WTC11 (cell line): Measurements from ENCODE around the gene HBE1. TPM values are rescaled to one million over a fixed set of nuclear protein-coding genes. Genes with fewer than 3 reads are reported as not detected.

Experiments
- ATAC-seq: fragments of 200-7000 bp; cut with Tn5 transposase; 2 replicates; pipeline ENCODE4 v1.10.0; 2021; ENCODE audit warnings: mild to moderate bottlenecking, moderate library complexity
- CTCF ChIA-PET: fragments of 300-600 bp; sonication (Branson Sonifier 250); formaldehyde crosslinking; loops from one replicate; lab custom pipeline; 2021; ENCODE audit warnings: antibody characterized with exemption; lab: Charles Lee
- POLR2A ChIA-PET: fragments of 350-600 bp; sonication (Branson Sonifier 250); formaldehyde crosslinking; loops from one replicate; lab custom pipeline; 2021; ENCODE audit warnings: antibody characterized with exemption; lab: Charles Lee
- DNase-seq: peaks from one replicate; pipeline ENCODE4 v3.0.0; 2021; ENCODE audit warnings: low spot score
- H3K27ac Mint-ChIP-seq: 2 replicates; pipeline ENCODE4 v1.8.0; 2021; ENCODE audit warnings: mixed read lengths
- H3K27me3 Mint-ChIP-seq: 2 replicates; pipeline ENCODE4 v1.8.0; 2021; ENCODE audit warnings: low read depth, mild to moderate bottlenecking, moderate library complexity, mixed read lengths
- H3K36me3 Mint-ChIP-seq: 2 replicates; pipeline ENCODE4 v1.8.0; 2021; ENCODE audit warnings: mixed read lengths
- H3K4me1 Mint-ChIP-seq: 2 replicates; pipeline ENCODE4 v1.8.0; 2022; ENCODE audit warnings: mixed read lengths
- H3K4me3 Mint-ChIP-seq: 2 replicates; pipeline ENCODE4 v1.8.0; 2021; ENCODE audit warnings: mild to moderate bottlenecking, moderate library complexity, mixed read lengths
- H3K9me3 Mint-ChIP-seq: 2 replicates; pipeline ENCODE4 v1.8.0; 2021; ENCODE audit warnings: mixed read lengths
- ELF4 ChIP-seq: sonication (generic); formaldehyde crosslinking; IDR thresholded peaks from 2 replicates; pipeline ENCODE4 v1.8.1; 2022; ENCODE audit warnings: low read depth, mild to moderate bottlenecking, moderate library complexity, missing genetic modification reagents
- GABPB1 ChIP-seq: sonication (generic); formaldehyde crosslinking; IDR thresholded peaks from 2 replicates; pipeline ENCODE4 v1.8.1; 2023; ENCODE audit warnings: mild to moderate bottlenecking, missing genetic modification reagents
- GRHL2 ChIP-seq: fragments of 250-450 bp; sonication (Bioruptor Pico); IDR thresholded peaks from 2 replicates; pipeline ENCODE4 v1.8.0; 2022; ENCODE audit warnings: mild to moderate bottlenecking, moderate library complexity; ENCODE audit not compliant: insufficient replicate concordance, severe bottlenecking
- JAZF1 ChIP-seq: fragments of 250-450 bp; sonication (Bioruptor Pico); IDR thresholded peaks from 2 replicates; pipeline ENCODE4 v1.9.0; 2021; ENCODE audit warnings: moderate library complexity, mild to moderate bottlenecking, inconsistent platforms
- MXD4 ChIP-seq: fragments of 250-450 bp; sonication (Bioruptor Pico); IDR thresholded peaks from 2 replicates; pipeline ENCODE4 v1.8.0; 2021; ENCODE audit warnings: mild to moderate bottlenecking, moderate library complexity, borderline replicate concordance
- MYBL2 ChIP-seq: sonication (generic); formaldehyde crosslinking; IDR thresholded peaks from 2 replicates; pipeline ENCODE4 v1.8.1; 2023; ENCODE audit warnings: mild to moderate bottlenecking, moderate library complexity, missing genetic modification reagents
- NFE2L1 ChIP-seq: sonication (generic); formaldehyde crosslinking; IDR thresholded peaks from 2 replicates; pipeline ENCODE4 v1.8.1; 2023; ENCODE audit warnings: missing genetic modification reagents
- NR3C1 ChIP-seq: sonication (generic); formaldehyde crosslinking; conservative IDR thresholded peaks from 2 replicates; pipeline ENCODE4 v1.8.1; 2023; ENCODE audit warnings: low read depth, mild to moderate bottlenecking, missing genetic modification reagents
- SMAD4 ChIP-seq: sonication (generic); formaldehyde crosslinking; IDR thresholded peaks from 2 replicates; pipeline ENCODE4 v1.8.0; 2022; ENCODE audit warnings: mild to moderate bottlenecking, missing genetic modification reagents
- TEAD1 ChIP-seq: sonication (generic); formaldehyde crosslinking; IDR thresholded peaks from 2 replicates; pipeline ENCODE4 v1.8.0; 2022; ENCODE audit warnings: mild to moderate bottlenecking, missing genetic modification reagents
- ZNF416 ChIP-seq: fragments of 250-450 bp; sonication (Bioruptor Pico); IDR thresholded peaks from 2 replicates; pipeline ENCODE4 v1.9.0; 2021; ENCODE audit warnings: mild to moderate bottlenecking, inconsistent platforms
- total RNA-seq: library from RNA; stranded (reverse); gene quantifications from 3 replicates; pipeline ENCODE4 v1.2.3, GENCODE V29; 2021
- TF ChIP-seq, protein P1 (sequence below): sonication (generic); formaldehyde crosslinking; IDR thresholded peaks from 2 replicates; pipeline ENCODE4 v1.8.0; 2022; ENCODE audit warnings: missing genetic modification reagents
- TF ChIP-seq, protein P2 (sequence below): sonication (generic); formaldehyde crosslinking; IDR thresholded peaks from 2 replicates; pipeline ENCODE4 v1.8.1; 2022; ENCODE audit warnings: low read depth, mild to moderate bottlenecking, moderate library complexity, missing genetic modification reagents, borderline replicate concordance
- TF ChIP-seq, protein P3 (sequence below): fragments of 250-450 bp; sonication (Bioruptor Pico); conservative IDR thresholded peaks from 2 replicates; pipeline ENCODE4 v1.9.0; 2021; ENCODE audit warnings: mild to moderate bottlenecking
- TF ChIP-seq, protein P4 (sequence below): sonication (generic); formaldehyde crosslinking; conservative IDR thresholded peaks from 2 replicates; pipeline ENCODE4 v1.8.1; 2023; ENCODE audit warnings: mild to moderate bottlenecking, low read depth, missing genetic modification reagents, moderate library complexity

HBE1 gene
- total RNA-seq, 1 experiment from 2014 or later, result 3.1 TPM

DNA sequence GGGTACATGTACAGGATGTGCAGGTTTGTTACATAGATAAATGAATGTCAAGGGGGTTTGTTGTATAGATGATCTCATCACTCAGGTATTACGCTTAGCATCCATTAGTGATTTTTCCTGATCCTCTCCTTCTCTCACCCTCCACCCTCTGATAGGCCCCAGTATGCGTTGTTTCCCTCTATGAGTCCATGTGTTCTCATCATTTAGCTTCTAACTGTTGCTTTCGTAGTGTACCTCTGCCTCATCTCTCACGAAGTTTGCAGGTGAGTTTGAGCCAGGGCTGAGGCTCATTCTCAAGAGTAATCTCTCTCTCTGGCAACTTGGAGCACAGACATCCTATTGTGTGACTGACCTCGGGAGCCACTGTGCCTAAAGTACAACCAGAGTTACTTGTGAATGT is 4.7 kb upstream of the HBE1 start:
- no peaks in the 10 kb centered on the region for H3K36me3 Mint-ChIP-seq
- ATAC-seq (peak; percentile 62), DNase-seq (no peak)
- ChIA-PET CTCF (no interaction called here), POLR2A (no interaction called here)
- no peak overlapping the region for H3K4me3 Mint-ChIP-seq
- peak overlapping the region; percentile 46; the same call in 1 of the 2 replicates for H3K27ac Mint-ChIP-seq
- no peaks in the 10 kb centered on the region for H3K27me3 Mint-ChIP-seq
- peaks cover 5% of the 10 kb centered on the region for H3K4me1 Mint-ChIP-seq
- no peaks in the 10 kb centered on the region for H3K9me3 Mint-ChIP-seq
- no peak for TF ChIP-seq NR3C1 (CRISPR knock-in tag)
- no peak for TF ChIP-seq TEAD1 (CRISPR knock-in tag)
- no peak for TF ChIP-seq MXD4 (CRISPR knock-in tag)
- no peak for TF ChIP-seq ELF4
- no peak for TF ChIP-seq GRHL2
- no peak for TF ChIP-seq SMAD4
- TF ChIP-seq, protein P1, sequence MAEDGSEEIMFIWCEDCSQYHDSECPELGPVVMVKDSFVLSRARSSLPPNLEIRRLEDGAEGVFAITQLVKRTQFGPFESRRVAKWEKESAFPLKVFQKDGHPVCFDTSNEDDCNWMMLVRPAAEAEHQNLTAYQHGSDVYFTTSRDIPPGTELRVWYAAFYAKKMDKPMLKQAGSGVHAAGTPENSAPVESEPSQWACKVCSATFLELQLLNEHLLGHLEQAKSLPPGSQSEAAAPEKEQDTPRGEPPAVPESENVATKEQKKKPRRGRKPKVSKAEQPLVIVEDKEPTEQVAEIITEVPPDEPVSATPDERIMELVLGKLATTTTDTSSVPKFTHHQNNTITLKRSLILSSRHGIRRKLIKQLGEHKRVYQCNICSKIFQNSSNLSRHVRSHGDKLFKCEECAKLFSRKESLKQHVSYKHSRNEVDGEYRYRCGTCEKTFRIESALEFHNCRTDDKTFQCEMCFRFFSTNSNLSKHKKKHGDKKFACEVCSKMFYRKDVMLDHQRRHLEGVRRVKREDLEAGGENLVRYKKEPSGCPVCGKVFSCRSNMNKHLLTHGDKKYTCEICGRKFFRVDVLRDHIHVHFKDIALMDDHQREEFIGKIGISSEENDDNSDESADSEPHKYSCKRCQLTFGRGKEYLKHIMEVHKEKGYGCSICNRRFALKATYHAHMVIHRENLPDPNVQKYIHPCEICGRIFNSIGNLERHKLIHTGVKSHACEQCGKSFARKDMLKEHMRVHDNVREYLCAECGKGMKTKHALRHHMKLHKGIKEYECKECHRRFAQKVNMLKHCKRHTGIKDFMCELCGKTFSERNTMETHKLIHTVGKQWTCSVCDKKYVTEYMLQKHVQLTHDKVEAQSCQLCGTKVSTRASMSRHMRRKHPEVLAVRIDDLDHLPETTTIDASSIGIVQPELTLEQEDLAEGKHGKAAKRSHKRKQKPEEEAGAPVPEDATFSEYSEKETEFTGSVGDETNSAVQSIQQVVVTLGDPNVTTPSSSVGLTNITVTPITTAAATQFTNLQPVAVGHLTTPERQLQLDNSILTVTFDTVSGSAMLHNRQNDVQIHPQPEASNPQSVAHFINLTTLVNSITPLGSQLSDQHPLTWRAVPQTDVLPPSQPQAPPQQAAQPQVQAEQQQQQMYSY (CRISPR knock-in tag), result no peak
- TF ChIP-seq NFE2L1, result no peak
- no peak for TF ChIP-seq MYBL2
- TF ChIP-seq ZNF416 (CRISPR knock-in tag), result no peak
- TF ChIP-seq GABPB1, result no peak
- TF ChIP-seq JAZF1 (CRISPR knock-in tag), result no peak

DNA sequence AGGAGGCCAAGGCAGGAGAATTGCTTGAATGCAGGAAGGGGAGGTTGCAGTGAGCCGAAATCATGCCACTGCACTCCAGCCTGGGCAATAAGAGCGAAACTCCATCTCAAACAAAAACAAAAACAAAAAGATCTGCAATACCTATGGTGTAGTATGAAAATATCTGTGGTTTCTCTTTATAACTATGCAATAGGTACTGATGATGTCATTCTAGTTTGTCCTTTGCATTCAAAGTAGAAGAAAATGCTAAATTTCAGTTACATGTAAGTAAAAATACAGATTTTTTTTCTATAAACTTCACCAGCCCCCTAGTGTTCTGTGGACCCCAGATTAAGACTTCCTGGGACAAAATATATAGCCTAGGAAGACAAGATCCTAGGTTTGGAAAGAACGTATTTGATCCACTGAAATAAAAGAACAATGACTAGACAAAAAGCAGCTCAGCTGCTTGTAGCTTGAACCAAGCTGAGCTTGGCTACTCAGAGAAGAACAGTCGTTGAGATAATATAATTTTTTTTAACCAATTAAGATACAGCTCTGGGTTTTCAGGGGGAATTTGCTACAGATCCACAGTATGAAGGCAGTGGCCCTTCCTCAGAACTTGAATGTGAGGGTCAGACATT is 2.8 kb upstream of the HBE1 start:
- H3K27me3 Mint-ChIP-seq, result no peaks in the 10 kb centered on the region
- no peaks in the 10 kb centered on the region for H3K36me3 Mint-ChIP-seq
- DNase-seq, result no peak
- TF ChIP-seq, protein P2, sequence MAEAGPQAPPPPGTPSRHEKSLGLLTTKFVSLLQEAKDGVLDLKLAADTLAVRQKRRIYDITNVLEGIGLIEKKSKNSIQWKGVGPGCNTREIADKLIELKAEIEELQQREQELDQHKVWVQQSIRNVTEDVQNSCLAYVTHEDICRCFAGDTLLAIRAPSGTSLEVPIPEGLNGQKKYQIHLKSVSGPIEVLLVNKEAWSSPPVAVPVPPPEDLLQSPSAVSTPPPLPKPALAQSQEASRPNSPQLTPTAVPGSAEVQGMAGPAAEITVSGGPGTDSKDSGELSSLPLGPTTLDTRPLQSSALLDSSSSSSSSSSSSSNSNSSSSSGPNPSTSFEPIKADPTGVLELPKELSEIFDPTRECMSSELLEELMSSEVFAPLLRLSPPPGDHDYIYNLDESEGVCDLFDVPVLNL, result no peak
- TF ChIP-seq, protein P3, sequence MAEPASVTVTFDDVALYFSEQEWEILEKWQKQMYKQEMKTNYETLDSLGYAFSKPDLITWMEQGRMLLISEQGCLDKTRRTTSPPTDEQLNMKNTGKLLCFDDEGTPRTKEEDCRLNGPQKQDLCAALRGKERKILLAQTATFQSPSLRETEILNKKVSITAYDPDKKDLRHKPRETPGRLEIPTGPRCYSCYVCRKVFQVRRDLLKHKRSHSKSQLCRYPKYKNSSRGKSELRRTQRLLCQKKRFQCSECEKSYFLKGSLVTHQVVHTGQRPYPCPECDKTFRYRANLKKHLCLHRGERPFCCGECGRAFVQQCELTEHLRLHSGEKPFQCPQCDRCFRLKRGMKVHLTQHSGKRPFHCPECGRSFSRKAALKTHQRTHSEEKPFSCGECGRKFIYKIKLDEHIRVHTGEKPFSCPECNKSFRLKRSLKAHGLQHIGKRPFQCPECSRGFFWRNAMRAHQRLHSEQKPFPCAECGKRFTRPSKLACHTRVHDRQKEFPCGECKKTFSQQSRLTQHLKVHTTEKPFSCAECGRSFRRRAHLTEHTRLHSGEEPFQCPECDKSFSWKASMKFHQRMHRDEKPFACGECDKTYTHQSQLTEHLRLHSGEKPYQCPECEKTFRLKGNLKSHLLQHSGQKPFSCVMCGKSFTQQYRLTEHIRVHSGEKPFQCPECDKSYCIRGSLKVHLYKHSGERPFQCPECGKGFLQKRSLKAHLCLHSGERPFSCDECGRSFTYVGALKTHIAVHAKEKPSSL (CRISPR knock-in tag), result no peak
- TF ChIP-seq, protein P4, sequence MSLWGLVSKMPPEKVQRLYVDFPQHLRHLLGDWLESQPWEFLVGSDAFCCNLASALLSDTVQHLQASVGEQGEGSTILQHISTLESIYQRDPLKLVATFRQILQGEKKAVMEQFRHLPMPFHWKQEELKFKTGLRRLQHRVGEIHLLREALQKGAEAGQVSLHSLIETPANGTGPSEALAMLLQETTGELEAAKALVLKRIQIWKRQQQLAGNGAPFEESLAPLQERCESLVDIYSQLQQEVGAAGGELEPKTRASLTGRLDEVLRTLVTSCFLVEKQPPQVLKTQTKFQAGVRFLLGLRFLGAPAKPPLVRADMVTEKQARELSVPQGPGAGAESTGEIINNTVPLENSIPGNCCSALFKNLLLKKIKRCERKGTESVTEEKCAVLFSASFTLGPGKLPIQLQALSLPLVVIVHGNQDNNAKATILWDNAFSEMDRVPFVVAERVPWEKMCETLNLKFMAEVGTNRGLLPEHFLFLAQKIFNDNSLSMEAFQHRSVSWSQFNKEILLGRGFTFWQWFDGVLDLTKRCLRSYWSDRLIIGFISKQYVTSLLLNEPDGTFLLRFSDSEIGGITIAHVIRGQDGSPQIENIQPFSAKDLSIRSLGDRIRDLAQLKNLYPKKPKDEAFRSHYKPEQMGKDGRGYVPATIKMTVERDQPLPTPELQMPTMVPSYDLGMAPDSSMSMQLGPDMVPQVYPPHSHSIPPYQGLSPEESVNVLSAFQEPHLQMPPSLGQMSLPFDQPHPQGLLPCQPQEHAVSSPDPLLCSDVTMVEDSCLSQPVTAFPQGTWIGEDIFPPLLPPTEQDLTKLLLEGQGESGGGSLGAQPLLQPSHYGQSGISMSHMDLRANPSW (CRISPR knock-in tag), result no peak
- H3K9me3 Mint-ChIP-seq, result no peaks in the 10 kb centered on the region
- ChIA-PET POLR2A (no interaction called here), CTCF (no interaction called here)
- no peak overlapping the region for H3K4me3 Mint-ChIP-seq
- ATAC-seq, result no peak
- no peak overlapping the region for H3K27ac Mint-ChIP-seq
- peaks cover 5% of the 10 kb centered on the region for H3K4me1 Mint-ChIP-seq
